Measurements from ENCODE around the gene HIVEP1. TPM values are rescaled to one million over a fixed set of nuclear protein-coding genes. Genes with fewer than 3 reads are reported as not detected.
A peak's percentile ranks its signal among the peaks of the same experiment; 100 is the strongest.

Gene HIVEP1
- total and polyA plus RNA-seq, 2 of the 13 experiments (the other 11 are each of a cell fraction or from before 2014, with no cell fraction given), result 7.4 to 9.9 TPM

GRCh38 chr6:12012558-12013306 is 620 bp downstream of the HIVEP1 start (continued):
- TF ChIP-seq SKIL (CRISPR knock-in tag; IDR thresholded peaks at IDR 0.05; ENCODE audit: borderline replicate concordance), result no peak
- TF ChIP-seq AHR (CRISPR knock-in tag; IDR thresholded peaks at IDR 0.05), result no peak
- TF ChIP-seq ZKSCAN5 (CRISPR knock-in tag; IDR thresholded peaks at IDR 0.05), result no peak
- no peak for TF ChIP-seq AHDC1 (CRISPR knock-in tag; IDR thresholded peaks at IDR 0.05; ENCODE audit: borderline replicate concordance)
- TF ChIP-seq POLR2G (IDR thresholded peaks at IDR 0.05; ENCODE audit: low read depth, low read length), result no peak
- no peak for TF ChIP-seq ZBTB7B (CRISPR knock-in tag; IDR thresholded peaks at IDR 0.05)
- no peak for TF ChIP-seq ZNF569 (CRISPR knock-in tag; IDR thresholded peaks at IDR 0.05; ENCODE audit: borderline replicate concordance)
- no peak for TF ChIP-seq ZNF557 (CRISPR knock-in tag; IDR thresholded peaks at IDR 0.05)
- TF ChIP-seq HMGXB4 (CRISPR knock-in tag; IDR thresholded peaks at IDR 0.05; ENCODE audit: borderline replicate concordance in 1 of 2, low read depth in 1 of 2), result 0 out of 4 replicates have a peak, but pooled peaks of 1 of the 2 experiments have one; percentile 30
- no peak for TF ChIP-seq ZNF207 (IDR thresholded peaks at IDR 0.05; ENCODE audit: borderline replicate concordance)
- TF ChIP-seq MTA1 (CRISPR knock-in tag; IDR thresholded peaks at IDR 0.05; ENCODE audit: borderline replicate concordance), result peak; percentile 56; the same call in 1 of the 2 replicates
- peak; percentile 11; the same call in 1 of the 2 replicates for TF ChIP-seq BHLHE40 (IDR thresholded peaks at IDR 0.05; ENCODE audit: low read length)
- TF ChIP-seq ZNF598 (CRISPR knock-in tag; IDR thresholded peaks at IDR 0.05; ENCODE audit: borderline replicate concordance), result no peak
- 0 out of 2 replicates have a peak, but pooled peaks have one; percentile 31 for TF ChIP-seq FOXO1 (CRISPR knock-in tag; IDR thresholded peaks at IDR 0.05)
- no peak for TF ChIP-seq SALL1 (CRISPR knock-in tag; IDR thresholded peaks at IDR 0.05)

Data from HepG2 (cell line).